H1 (cell line): Measurements from ENCODE around the gene TCHP. TPM values are rescaled to one million over a fixed set of nuclear protein-coding genes. Genes with fewer than 3 reads are reported as not detected.

Experiments used
- ASH2L ChIP-seq: fragments of 200-600, 300-600 bp; sonication (generic); IDR thresholded peaks from one replicate; pipeline ENCODE4 v1.7.1; 2017; ENCODE audit warnings: low read length
- CHD1 ChIP-seq: IDR thresholded peaks from 2 replicates; pipeline ENCODE4 v1.6.1; 2012; ENCODE audit warnings: low read depth, low read length, improper control_type of control experiment
- GABPA ChIP-seq: IDR thresholded peaks from 2 replicates; pipeline ENCODE4 v1.6.1; 2011; ENCODE audit warnings: mild to moderate bottlenecking, low read length, moderate library complexity, borderline replicate concordance; ENCODE audit not compliant: insufficient read depth
- JUND ChIP-seq: IDR thresholded peaks from 2 replicates; pipeline ENCODE4 v1.6.1; 2011; ENCODE audit warnings: mild to moderate bottlenecking, improper control_type of control experiment, low read length
- NANOG ChIP-seq: IDR thresholded peaks from 2 replicates; pipeline ENCODE4 v1.6.1; 2011; ENCODE audit warnings: low read length, low read depth, mild to moderate bottlenecking, inconsistent platforms; ENCODE audit not compliant: insufficient read depth, poor library complexity, severe bottlenecking
- RXRA ChIP-seq: IDR thresholded peaks from 2 replicates; pipeline ENCODE4 v1.6.1; 2011; ENCODE audit warnings: low read depth, mild to moderate bottlenecking, low read length, moderate library complexity; ENCODE audit not compliant: insufficient read depth
- SP4 ChIP-seq: IDR thresholded peaks from 2 replicates; pipeline ENCODE4 v1.6.1; 2012; ENCODE audit warnings: low read length, inconsistent platforms
- TEAD4 ChIP-seq: IDR thresholded peaks from 2 replicates; pipeline ENCODE4 v1.6.1; 2012; ENCODE audit warnings: low read depth, low read length, inconsistent platforms, mixed read lengths
- polyA plus RNA-seq, 7 experiments: library from polyadenylated mRNA; depleted of rRNA in 3 of 7; stranded (reverse) in 5 of 7; unstranded in 2 of 7; fragments of >200 nt in 5 of 7; fragments of 200-250 nt in 2 of 7; gene quantifications; 1 replicate in 5 of 7; 2 replicates in 1 of 7; 4 replicates in 1 of 7; pipeline versions ENCODE4 v1.2.1 to v1.2.3, GENCODE V29; 2011 to 2013; ENCODE audit warnings: missing spikeins in 2 of 7, mixed read lengths in 2 of 7
- total RNA-seq: library from RNA; stranded (reverse); fragmentation: NEBNext Ultra II Directional; extraction: Animal tissue kit (Norgen Biotek cat#: 25700); gene quantifications from 2 replicates; pipeline ENCODE4 v1.2.1, GENCODE V29; 2021
- TF ChIP-seq, protein P1 (sequence below): fragments of 300-600 bp; sonication (generic); IDR thresholded peaks from 2 replicates; pipeline ENCODE4 v1.7.1; 2012; ENCODE audit warnings: low read length, moderate library complexity, mild to moderate bottlenecking, inconsistent platforms; ENCODE audit not compliant: insufficient replicate concordance

The TCHP gene
- total and polyA plus RNA-seq, 2 of the 8 experiments (the other 6 are each of a cell fraction or from before 2014, with no cell fraction given), result 2.8 to 4.5 TPM

DNA sequence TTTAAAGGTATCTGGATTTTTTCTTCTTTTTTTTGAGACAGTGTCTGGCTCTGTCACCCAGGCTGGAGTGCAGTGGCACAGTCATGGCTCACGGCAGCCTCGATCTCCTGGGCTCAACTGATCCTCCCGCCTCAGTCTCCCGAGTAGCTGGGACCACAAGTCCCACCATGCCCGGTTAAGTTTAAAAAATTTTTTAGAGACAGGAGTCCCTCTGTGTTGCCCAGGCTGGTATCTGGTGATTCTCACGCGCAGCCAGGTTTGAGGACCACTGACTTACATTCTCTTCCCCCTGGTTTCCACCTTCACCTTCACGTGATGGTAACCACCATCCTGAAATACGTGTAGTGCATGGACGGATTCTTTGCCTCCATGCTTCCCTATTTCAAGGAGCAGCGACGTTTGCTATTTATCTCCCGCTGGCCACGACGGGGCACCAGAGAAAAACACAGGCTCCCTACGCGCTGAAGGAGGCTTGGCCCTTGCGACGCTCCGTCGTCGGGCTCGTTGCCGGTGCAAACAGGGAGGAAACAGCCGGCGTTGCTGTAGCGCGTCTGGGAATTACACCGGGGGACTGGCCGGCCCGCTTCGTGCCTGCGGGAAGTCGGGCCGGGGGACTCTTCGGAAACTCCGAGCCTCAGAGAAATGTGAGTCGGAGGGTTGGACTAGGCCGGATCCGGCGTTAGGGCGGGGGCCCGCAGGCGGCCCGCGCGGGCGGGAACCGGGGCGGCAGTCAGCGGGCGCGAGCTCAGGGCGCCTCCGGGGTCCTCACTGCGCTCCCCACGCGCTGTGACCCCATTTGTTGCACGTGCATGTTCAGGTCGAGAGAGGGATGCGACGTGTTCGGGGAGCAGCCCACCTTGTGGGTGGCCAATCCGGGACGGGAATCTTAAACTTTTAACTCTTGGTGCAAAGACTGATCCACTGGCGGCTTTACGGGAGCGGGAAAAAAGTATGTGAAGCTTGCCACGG is at the start of gene TCHP (continued):
- TF ChIP-seq, protein P1, sequence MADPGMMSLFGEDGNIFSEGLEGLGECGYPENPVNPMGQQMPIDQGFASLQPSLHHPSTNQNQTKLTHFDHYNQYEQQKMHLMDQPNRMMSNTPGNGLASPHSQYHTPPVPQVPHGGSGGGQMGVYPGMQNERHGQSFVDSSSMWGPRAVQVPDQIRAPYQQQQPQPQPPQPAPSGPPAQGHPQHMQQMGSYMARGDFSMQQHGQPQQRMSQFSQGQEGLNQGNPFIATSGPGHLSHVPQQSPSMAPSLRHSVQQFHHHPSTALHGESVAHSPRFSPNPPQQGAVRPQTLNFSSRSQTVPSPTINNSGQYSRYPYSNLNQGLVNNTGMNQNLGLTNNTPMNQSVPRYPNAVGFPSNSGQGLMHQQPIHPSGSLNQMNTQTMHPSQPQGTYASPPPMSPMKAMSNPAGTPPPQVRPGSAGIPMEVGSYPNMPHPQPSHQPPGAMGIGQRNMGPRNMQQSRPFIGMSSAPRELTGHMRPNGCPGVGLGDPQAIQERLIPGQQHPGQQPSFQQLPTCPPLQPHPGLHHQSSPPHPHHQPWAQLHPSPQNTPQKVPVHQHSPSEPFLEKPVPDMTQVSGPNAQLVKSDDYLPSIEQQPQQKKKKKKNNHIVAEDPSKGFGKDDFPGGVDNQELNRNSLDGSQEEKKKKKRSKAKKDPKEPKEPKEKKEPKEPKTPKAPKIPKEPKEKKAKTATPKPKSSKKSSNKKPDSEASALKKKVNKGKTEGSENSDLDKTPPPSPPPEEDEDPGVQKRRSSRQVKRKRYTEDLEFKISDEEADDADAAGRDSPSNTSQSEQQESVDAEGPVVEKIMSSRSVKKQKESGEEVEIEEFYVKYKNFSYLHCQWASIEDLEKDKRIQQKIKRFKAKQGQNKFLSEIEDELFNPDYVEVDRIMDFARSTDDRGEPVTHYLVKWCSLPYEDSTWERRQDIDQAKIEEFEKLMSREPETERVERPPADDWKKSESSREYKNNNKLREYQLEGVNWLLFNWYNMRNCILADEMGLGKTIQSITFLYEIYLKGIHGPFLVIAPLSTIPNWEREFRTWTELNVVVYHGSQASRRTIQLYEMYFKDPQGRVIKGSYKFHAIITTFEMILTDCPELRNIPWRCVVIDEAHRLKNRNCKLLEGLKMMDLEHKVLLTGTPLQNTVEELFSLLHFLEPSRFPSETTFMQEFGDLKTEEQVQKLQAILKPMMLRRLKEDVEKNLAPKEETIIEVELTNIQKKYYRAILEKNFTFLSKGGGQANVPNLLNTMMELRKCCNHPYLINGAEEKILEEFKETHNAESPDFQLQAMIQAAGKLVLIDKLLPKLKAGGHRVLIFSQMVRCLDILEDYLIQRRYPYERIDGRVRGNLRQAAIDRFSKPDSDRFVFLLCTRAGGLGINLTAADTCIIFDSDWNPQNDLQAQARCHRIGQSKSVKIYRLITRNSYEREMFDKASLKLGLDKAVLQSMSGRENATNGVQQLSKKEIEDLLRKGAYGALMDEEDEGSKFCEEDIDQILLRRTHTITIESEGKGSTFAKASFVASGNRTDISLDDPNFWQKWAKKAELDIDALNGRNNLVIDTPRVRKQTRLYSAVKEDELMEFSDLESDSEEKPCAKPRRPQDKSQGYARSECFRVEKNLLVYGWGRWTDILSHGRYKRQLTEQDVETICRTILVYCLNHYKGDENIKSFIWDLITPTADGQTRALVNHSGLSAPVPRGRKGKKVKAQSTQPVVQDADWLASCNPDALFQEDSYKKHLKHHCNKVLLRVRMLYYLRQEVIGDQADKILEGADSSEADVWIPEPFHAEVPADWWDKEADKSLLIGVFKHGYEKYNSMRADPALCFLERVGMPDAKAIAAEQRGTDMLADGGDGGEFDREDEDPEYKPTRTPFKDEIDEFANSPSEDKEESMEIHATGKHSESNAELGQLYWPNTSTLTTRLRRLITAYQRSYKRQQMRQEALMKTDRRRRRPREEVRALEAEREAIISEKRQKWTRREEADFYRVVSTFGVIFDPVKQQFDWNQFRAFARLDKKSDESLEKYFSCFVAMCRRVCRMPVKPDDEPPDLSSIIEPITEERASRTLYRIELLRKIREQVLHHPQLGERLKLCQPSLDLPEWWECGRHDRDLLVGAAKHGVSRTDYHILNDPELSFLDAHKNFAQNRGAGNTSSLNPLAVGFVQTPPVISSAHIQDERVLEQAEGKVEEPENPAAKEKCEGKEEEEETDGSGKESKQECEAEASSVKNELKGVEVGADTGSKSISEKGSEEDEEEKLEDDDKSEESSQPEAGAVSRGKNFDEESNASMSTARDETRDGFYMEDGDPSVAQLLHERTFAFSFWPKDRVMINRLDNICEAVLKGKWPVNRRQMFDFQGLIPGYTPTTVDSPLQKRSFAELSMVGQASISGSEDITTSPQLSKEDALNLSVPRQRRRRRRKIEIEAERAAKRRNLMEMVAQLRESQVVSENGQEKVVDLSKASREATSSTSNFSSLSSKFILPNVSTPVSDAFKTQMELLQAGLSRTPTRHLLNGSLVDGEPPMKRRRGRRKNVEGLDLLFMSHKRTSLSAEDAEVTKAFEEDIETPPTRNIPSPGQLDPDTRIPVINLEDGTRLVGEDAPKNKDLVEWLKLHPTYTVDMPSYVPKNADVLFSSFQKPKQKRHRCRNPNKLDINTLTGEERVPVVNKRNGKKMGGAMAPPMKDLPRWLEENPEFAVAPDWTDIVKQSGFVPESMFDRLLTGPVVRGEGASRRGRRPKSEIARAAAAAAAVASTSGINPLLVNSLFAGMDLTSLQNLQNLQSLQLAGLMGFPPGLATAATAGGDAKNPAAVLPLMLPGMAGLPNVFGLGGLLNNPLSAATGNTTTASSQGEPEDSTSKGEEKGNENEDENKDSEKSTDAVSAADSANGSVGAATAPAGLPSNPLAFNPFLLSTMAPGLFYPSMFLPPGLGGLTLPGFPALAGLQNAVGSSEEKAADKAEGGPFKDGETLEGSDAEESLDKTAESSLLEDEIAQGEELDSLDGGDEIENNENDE, result no peak
- TF ChIP-seq RXRA (no peak), NANOG (no peak), SP4 (0 out of 2 replicates have a peak, but pooled peaks have one; percentile 37), JUND (no peak), ASH2L (no peak), GABPA (no peak), TEAD4 (0 out of 2 replicates have a peak, but pooled peaks have one; percentile 5), CHD1 (no peak)
